Activated naive CD8-positive, alpha-beta T cell treated with anti-CD3 and anti-CD28 coated beads, Interleukin-2, amount 50 U/mL, for 16 hours (primary cell): ENCODE data around the gene MEFV.
"Not testable (repeated sequence)": the region's sequence is repeated elsewhere in the genome, so short reads cannot be mapped to it uniquely, and the experiment has no call there.

Experiments
- DNase-seq: peaks from one replicate; pipeline ENCODE4 v3.0.0-alpha.2; 2020; ENCODE audit warnings: low read depth, low spot score

Gene MEFV

DNA sequence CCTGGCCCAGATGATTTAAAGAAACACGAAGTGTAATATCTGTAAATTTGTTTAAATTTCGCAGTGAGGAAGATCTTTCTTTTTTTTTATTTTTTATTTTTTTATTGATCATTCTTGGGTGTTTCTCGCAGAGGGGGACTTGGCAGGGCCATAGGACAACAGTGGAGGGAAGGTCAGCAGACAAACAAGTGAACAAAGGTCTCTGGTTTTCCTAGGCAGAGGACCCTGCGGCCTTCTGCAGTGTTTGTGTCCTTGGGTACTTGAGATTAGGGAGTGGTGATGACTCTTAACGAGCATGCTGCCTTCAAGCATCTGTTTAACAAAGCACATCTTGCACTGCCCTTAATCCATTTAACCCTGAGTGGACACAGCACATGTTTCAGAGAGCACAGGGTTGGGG is 14.3 kb upstream of the MEFV start:
- DNase-seq: not testable (repeated sequence)

DNA sequence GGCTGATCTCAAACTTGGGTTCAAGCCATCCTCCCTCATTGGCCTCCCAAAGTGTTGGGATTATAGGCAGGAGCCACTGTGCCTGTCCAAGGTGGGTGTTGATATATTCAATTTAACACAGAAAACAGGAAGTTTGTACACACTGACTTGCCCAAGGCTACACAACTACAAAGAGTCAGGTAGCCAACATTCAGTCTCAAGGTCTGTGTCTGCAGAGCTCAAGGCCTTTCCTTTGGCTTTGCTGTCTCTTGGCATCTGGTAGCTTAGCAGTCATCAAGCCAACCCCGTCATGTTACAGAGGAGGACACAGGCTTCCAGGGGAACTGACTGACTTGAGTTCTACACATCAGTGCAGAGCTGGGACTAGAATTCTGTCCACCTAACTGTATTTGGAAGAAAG is 11.9 kb upstream of the MEFV start:
- no peak for DNase-seq

DNA sequence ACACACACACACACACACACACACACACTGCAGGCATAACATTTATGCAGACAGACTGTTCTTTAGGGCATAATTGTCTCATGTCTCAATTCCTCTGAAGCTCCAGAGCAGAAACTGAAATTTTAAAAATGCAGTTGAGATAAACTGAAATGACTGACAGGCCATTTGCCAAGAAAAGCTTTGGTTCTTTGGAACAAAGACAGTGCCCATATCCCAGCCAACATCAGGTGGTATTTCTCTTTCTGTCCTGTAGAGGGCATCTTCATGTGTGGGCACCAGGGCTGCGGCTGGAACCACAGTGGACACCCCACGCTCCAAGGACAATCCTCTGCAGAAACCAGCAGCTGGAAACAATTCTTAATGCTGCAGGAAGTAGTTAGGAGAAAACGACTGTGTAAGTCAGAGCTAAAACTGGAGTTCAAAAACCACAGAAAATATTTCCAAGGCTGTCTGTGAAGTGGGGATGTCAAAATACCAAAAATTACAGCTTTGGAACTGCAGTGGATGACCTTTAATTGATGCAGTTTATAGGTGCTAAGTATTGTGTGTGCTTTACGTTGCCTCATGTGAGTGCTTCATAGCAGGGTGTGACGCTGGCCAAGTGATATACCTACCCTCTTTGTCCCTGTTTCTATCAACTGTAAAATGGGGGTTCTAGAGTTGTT is 10.6 kb upstream of the MEFV start:
- DNase-seq: no peak

DNA sequence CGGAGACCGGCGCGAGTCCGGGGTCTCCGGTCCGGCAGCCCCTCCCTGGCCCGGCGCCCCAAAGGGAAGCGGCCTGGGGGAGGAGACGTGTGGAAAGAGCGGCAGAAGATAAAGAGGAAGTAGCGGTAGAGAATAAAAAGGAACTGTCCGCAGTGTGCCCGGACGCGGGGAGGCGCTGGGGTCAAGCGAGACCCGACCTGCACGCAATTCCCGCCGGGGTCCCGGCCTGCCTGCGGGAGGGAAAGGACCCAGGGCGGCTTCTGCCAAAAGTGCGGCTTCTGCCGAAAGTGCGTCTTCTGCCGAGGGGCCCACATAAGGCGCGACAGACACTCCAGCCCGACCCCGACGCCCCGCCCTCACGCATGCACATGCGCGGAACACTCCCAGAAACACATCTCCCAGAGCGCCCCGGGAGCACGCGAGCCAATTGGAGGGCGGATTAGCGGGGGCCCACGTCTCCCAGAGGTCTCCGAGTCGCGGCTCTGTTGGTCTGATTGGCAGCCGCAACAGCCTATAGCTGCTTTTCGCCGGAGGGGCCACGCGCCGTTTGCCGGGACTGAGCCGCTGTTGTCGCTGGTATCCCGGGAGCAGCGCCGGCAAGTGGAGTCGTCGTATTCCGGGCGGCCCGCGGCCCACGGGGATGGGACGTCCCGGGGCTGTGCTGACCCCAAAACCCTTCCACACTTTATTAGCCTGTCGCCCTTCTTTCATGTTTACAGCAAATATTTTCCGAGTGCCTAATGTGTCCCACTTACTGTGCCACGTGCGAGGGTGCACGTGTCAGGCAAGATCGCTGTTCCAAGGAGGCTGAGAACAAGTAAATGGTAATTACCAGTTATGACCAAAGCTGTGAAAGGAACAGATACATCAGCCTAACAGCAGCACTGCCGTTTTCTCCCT is 8.0 kb upstream of the MEFV start:
- peak; percentile 99 for DNase-seq

DNA sequence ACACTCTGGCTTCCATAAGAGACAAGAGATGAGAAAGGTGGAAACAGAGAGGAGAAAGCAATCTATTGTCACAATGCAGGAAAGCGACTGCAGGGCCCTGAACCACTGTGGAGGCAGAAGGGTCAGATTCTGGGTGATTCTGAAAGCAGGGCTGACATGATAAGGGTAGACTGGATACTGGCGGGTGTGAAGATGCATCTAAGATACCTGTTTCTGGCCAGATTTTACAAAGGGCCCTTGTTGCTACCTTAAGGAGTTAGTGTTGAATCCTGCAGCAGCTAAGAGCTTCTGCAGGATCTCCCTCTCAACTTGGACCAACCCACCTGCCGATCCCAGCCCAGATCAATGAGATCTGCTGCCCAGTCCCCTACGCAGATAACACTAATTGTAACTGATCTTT is 6.1 kb upstream of the MEFV start:
- no peak for DNase-seq

DNA sequence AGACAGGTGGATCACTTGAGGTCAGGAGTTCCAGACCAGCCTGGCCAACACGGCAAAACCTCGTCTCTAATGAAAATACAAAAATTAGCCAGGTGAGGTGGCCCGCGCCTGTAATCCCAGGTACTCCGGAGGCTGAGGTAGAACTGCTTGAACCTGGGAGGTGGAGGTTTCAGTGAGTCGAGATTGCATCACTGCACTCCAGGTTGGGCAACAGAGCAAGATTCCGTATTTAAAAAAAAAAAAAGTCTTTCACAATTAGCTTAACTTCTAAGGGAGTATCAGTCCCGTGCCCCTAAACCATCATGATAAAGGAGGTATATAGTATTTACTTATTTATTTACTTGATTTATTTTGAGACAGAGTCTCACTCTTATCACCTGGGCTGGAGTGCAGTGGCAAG is 3.4 kb upstream of the MEFV start:
- DNase-seq: no peak

DNA sequence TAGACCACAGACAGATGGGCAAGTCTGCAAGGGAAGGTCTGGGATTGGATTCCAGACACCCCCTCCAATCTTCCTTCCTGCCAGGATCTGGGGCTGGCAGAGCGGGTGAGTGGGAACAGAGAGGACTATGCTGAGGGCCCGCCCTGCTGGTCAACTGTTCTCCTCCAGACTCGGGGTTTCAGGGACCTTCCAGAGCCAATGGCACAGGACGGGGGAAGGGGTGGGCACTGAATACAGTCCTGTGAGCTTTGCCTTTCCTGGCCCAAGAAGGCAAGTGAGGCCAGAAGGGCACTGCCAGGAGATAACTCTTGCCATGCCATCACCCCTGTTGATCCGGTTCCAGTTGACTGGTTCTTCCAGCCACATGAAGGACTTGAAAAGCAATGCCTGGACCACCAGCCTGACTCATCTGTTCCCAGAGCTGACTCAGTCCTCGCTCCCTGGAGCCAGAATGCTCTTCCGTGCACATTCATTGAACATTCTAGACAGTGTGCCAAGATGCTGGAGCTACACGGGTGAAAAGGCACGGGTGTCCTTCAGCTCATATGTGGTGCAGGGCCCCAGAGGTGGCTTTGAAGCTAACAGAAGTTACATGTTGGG is 533 bp upstream of the MEFV start:
- DNase-seq: no peak

DNA sequence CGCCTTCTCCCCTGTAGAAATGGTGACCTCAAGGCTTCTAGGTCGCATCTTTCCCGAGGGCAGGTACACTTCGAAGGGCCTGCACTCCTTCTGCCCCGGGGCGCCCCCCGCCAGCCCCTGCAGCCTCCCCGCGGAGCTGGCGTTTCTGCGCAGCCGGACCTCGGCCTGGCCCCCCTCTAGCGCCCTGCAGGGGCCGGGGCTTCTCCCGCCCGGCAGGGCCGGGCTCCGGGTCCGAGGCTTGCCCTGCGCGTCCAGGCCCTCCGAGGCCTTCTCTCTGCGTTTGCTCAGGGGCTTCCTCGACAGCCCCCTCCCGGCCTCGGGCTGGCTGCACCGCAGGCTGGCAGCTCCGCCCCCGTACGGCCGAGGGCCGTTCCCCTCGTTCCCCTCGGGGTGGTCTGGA is 2.1 kb downstream of the MEFV start:
- DNase-seq: no peak

DNA sequence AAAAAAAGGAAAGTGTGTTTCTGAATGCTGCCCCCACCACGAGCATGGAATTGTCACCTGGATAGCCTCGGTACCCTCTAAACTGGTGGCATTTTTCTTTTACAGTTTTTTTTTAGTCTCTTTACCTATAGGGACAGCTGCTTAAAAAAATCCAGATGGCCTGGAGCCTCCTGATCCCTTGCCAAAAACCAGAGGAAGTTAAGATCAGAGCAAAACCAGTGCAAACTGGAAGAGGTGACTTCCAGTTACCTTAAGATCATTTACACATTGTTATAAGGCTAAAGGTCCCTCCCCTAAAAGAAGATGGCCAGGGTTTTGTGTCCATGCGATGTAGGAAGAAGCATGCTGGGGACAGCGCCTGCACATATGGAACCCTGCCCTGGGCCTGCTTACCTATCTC is 3.5 kb downstream of the MEFV start:
- DNase-seq: no peak

DNA sequence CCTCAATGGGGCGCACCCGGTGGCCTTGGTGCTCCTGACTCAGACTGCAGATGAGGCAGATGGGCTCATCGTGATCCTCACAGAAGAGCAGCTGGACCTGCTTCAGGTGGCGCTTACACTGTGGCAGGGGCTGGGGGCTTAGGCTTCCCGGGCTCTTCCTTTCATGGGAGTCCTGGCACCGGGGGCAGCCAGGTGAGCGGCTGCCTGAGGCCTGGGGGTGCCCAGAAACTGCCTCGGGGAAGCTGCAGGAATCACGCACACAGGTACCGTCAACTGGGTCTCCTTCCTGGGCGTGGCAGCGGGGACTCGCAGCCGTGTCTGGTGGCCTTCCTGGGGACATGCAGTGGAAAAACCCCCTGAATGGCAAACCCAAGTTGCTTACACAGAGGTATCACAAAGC is 7.0 kb downstream of the MEFV start:
- no peak for DNase-seq

DNA sequence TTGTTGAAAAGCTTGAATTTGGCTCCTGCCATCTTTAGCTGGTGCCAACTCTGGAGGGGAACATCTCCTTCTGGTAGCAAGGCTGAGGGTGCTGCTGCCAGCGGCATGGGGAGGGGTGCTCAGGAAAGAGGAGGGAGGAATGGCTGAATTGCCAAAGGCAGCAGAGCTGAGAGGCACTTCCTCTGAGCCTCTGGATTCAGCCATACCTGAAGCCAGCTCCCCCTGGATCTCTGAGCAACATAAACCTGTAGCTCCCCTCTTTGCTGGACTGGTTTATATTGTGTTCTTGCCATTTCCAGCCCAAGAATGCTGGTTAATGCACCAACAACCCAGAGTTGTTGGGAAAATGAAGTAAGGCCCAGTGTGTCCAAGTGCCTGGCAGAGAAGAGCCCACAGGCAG is 7.4 kb downstream of the MEFV start:
- DNase-seq: no peak

DNA sequence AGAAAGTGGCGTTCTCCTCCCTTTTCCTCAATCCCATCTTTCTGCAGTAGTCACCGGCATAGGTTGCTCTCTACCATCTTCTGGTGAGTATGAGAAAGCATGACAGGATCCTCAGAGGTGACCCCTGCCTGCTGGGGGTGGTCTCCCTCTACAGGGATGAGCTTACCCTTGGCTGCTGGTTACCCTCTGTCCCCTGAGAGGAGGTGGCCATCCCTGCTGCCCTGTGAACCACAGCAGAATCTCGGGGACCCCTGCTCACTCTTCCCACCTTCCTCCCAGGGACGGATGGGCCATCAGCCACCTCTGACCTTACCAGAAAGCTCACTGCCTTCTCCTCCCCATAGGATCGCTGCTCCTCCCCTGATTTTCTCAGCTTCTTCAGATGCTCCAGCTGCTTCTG is 7.8 kb downstream of the MEFV start:
- DNase-seq: no peak

DNA sequence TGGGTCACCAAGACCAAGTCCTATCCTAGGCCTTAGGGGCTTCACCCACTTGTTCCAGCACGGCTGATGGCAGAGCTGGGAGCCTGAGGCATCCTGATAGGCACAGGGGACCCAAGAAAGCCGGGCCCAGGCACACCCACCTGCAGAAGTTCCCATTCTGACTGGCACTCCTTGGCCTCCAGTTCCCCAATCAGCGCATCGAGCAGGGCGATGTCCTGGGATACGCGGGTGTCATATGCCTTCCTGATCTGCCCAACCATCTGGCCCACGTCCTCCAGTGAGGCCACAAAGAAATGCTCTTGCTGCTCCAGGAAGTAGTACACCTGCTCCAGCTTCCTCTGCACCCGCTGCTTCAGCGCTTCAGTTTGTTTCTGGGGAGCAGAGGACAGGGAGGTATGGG is 9.6 kb downstream of the MEFV start:
- no peak for DNase-seq

DNA sequence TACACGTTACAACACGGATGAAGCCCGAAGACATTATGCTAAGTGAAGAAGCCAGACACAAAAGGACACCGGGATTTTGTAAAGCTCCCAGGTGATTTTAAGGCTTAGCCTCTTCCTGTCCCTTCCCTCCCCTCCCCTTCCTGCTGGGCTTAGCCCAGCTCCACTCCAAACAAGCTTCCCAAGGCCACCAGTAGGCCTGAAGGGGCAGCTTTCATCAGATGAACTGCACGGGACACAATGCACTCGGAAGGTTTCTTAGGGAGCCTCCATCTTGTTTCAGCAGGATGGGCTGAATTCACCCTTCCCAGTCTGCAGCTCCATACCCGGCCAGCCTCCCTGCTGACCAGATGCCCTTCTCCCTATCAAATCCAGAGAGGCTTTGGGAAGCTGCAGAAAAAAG is 10.4 kb downstream of the MEFV start:
- no peak for DNase-seq

DNA sequence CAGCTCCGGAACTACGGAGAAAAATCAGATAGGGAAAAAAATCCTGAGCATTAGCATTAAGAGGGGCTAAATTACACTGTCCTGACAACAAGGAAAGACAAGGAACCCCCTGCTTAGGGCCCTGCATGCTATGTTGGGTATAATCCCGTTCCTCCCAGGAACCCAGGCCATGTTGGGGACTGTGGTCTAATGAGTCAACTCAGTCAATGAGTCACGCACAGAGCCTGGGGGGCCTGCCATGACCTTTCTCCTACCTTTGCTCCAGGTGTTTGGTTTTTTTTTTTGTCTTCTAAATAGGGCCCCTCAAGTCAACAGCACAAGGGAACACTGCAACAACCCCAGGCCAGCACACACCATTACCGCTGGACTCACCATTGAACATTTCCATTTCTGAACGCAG is 12.6 kb downstream of the MEFV start:
- DNase-seq: no peak

DNA sequence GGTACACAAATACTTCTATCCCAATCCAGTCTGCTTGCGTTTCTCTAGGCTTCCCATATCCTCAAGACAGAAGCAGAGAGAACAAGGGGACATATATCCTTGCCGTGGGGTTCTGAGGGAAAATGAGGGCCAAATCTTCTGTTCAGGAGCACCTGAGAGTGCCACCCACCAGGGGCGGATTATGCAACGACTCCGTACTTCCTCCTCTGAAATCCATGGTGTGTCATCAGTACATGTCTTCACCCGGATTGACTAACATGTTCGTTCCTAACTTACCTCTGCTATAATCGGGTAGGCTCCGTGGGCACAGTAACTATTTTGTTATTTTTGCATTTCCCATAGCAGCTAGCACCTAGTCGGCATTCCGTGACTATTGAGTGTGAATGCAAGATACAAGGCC is 13.7 kb downstream of the MEFV start:
- no peak for DNase-seq

DNA sequence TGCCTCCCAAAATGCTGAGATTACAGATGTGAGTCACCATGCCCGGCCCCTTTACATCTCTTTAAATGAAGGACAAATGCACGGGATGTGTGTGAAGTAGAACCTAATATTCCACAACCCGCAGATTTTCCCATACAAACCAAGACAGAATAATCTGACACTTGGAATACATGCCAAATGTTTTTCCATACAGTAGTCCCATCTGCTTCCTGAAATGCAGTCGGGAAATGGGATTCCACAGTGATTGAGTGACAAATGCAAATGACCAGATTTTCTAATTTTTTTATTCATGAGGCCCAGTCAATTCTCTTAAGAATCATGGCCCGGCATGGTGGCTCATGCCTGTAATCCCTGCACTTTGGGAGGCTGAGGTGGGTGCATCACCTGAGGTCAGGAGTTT is 14.7 kb downstream of the MEFV start:
- no peak for DNase-seq

DNA sequence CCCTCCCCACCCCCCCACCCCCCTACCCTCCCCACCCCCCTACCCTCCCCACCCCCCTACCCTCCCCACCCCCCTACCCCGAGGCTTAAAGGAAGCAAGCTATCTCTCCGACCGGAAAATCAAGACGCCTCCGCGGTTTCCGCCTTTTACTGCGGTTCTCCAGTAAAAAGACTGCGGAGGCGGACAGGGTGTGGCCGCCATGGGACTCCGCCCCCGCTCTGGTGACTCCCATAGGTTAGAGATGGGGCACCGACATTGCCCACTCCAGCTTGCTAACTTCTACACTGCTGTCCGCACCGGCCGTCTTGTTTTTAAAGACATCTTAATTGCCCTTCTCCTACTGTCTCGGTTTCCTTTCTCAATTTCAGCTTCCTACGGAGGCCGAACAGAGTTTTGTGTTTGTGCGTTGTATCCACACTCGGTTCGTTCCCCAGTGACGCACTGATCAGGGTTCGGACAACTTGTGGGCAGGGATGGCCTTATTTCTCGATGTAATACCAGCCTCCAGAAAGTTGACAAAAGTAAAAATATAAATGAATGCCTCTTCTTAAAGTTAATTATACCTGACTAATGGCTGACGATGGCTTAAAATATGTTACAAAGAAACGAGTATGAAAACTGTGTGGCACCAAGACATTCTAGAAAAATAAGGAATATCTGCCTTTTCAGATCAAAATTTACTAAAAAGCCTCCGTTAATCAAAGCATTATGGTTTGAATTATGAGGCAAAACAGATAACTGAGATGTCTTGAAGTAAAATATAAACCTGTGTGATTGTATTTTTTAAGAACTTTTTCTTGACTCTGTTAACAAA is 20.4 kb downstream of the MEFV start:
- no peak for DNase-seq

DNA sequence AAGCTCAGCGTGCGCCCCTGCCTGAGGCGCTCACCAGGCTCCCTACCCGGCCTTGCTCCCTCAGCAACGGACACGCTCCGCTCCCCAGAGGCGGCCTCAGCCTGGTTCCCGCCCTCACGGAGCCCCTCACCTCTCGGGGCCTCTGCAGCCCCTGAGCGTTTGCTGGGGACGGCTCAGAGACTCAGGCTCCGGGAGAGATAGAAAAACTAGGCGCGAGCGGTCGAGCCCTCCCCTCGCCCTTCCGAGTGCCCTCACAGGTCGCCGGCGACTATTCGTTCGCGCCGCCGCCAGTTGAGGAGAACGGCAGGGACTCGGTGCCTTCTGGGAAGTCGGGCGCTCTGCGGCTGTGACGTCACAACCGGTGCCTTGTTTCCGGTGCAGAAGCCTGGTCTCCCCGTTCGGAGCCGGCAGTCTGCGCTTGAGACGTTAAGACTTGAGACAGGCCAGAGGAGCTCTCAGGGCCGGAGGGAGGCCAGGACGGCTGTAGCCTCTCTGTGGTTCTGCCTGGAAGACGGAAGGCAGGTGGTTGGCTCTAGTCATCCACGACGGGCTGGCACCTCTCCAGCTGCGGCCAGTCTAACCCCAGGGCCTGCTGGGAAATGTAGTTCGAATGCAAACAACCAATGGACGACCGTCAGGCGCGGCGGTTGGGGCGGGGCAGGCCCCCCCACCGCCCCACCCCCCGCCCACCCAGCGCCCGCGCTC is 21.4 kb downstream of the MEFV start, which contains the start of gene ZNF200:
ZNF200 (minus strand) TSS at position 302 of the 705 bp plus-strand sequence. CDS start 1,403 bp downstream, outside the sequence.
- DNase-seq: peak; percentile 84

DNA sequence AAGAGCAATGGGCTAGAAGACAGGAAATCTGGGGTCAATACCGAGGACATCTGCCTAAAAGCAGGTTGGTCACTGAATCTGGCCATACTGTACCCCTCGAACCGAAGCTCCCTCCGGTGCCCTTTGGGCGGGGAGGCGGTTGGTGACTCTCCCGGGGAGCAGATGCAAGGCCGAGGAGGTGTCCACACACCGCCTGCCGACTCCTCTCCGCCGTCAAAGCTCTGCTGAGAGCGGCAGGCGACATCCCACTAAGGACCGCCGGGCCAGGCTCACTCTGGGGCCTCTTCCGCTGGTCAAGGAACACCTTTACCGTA is 21.9 kb downstream of the MEFV start:
- DNase-seq: no peak

DNA sequence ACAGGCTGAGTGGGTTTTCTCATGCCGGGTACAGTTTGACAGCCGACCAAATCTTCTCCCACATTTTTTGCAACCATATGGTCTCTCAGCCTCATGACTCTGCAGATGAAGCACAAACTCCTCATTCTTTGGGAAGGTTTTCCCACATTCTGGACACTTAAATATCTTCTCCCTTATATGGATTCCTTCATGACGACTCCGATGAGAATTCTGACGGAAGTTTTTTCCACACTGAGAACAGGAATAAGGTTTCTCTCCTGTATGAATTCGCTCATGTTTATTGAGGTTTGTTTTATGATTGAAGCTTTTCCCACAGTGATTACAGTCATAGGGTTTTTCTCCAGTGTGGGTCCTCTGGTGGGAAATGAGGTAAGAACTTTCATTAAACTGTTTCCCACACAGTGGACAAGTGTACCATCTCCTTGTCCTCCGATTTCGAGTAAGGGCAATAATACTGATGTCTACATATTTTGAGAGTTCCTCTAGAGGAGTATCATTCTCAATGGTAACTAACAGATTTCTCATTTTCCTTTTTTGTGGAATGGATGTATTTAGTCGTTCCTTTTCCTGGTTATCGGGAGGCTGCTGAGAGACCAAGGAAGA is 32.4 kb downstream of the MEFV start:
- no peak for DNase-seq
